HG03103 (cell line): Measurements from ENCODE around the gene PHAF1.
"Not testable (repeated sequence)": the region's sequence is repeated elsewhere in the genome, so short reads cannot be mapped to it uniquely, and the experiment has no call there.

Experiments used
- ATAC-seq: cut with Tn5 transposase; IDR thresholded peaks from one replicate; pipeline ENCODE4 v1.9.1; 2021; ENCODE audit warnings: low read depth; ENCODE audit not compliant: unreplicated experiment

Gene PHAF1

GRCh38 chr16:67104061-67104460, 5.7 kb upstream of the PHAF1 start:
- no peak for ATAC-seq

GRCh38 chr16:67104845-67105244, 4.9 kb upstream of the PHAF1 start:
- ATAC-seq, result no peak

DNA sequence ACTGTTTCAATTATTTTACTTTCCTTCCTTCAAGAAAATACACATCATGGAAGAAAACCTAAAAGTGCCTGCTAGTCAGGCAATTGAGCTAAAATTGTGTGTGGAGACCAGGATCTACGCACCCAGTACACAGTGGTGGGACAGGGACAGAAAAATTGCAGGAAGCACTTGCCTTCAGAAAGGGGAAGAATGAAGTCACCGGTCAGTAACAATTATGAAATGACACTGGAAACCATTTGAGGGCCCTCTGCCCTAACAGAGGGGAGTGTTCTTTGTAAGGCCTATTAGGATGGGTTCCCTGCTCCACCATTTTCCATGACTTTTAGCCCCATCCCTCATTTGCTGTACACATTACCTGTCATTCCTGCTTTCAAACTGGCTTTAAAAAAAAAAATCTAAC, 4.5 kb upstream of the PHAF1 start:
- ATAC-seq, result no peak

DNA sequence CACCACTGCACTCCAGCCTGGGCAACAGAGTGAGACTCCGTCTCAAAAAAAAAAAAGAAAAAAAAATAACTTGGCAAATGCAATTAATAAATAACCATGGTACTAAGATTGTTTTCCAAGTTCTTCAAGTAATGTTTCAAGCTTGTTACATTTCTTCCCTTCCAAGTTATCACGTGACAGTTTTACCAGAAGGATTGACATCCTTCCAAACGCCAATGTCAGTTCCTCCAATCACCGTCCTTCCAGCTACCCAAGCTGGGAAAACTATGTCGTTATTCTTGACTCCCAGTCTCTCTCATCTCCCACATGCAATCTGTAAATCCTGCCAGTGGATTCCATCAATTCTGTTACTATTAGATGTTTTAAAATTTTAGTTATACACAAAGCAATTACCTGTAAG, 3.9 kb upstream of the PHAF1 start:
- ATAC-seq, result no peak

DNA sequence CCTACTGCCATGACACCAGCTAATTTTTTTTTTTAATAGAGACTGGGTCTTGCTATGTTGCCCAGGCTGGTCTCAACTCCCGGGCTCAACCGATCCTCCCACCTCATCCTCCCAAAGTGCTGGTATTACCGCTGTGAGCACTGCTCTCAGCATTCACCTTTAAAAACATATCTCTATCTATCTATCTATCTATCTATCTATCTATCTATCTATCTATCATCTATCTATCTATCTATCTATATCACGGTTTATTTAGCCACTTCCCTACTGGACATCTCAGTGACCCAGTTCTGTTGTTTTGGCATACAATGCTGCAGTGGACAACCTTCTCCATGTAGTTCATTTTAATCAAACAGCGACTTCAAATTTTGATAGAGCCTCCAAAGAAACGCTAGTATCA, 1.3 kb upstream of the PHAF1 start:
- no peak for ATAC-seq

DNA sequence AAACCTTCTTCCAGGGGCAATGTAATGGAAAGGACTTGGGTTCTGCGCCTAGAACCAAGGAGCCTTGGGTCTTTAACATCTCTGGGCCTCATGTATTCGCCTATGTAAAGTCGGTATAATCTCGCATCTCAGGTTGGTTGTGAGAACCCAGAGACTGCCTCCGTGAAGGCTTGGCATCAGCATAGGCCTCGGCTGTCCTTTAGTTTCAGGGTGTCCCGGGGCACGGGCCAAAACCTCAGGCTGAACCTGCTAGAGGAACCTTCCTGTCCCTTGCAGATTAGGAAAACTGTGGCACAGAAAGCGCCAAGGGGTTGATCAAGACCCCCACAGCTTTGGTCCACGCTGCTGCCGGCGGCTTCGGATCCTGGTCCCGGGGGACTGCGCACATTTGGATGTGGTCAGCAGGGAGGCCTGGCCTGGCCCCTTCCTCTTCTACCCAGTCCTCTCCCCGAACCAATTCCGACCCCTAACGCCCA, 772 bp upstream of the PHAF1 start:
- no peak for ATAC-seq

DNA sequence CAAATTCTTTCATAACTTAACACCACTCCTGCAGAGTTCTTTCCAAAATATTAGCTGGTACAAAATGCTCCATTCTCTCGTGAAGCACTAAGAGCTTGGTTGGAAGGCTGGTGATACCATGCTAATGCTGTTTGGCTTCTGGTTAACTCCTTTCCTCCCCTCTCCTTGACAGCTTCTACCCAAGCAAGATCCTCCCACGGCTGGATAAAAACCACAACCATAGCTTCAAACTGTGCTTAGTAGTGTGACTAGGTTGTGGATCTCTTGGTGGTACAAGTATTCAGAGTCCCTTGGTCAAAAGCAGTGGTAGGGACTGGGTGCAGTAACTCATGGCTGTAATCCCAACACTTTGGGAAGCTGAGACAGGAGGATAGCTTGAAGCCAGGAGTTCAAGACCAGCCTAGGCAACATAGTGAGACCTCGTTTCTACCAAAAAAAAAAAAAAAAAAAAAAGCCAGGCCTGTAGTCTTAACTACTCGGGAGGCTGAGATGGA, 2.3 kb downstream of the PHAF1 start:
- no peak for ATAC-seq

GRCh38 chr16:67112591-67113399, 3.1 kb downstream of the PHAF1 start:
- no peak for ATAC-seq

DNA sequence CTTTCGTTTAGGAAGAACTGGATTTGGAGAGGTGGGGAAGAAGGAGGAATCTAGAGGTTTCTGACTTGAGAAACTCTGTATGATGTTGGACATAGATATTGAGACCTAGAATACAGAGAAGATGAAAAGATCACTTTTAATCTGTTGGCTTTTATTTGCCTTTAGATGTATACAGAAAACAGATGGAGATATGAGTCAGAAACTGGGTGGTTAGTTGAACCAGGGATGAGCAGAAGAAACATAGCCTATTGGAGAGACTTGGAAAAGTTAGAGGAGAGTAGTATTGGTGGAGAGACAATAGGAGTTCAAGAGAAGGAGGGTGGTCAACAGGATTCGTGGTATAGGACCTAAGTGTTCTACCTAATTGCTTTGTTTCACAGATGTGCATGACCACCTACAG, 5.1 kb downstream of the PHAF1 start:
- ATAC-seq, result no peak

GRCh38 chr16:67115639-67116038, 5.9 kb downstream of the PHAF1 start:
- ATAC-seq, result no peak

- ATAC-seq, result no peak
Measured at GRCh38 chr16:67116388-67117311, 6.9 kb downstream of the PHAF1 start.

GRCh38 chr16:67117716-67118115, 8.0 kb downstream of the PHAF1 start:
- no peak for ATAC-seq

GRCh38 chr16:67120025-67120424, 10.3 kb downstream of the PHAF1 start:
- ATAC-seq, result no peak

- not testable (repeated sequence) for ATAC-seq
Measured at GRCh38 chr16:67122799-67123198, 13.1 kb downstream of the PHAF1 start.

DNA sequence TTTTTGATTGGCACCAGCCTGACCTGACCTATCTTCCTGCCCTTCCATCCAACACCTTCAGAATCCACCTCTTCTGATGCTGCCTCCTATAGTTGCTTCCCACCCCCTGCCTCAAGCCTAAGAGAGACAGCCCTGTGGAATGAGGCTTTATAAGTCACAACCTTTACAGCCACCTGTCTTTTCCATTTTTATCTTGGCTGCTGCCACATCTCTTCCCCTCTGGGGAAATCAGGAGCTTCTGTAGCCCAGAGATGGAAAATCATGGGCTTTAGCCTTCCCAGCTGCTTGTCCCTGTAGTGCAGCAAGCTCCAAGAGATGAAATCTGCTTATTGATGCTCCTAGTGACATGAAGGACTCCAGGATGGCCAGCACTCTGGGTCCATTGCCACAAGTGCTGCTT, 18.7 kb downstream of the PHAF1 start:
- ATAC-seq, result no peak

GRCh38 chr16:67128887-67129286, 19.1 kb downstream of the PHAF1 start:
- no peak for ATAC-seq

DNA sequence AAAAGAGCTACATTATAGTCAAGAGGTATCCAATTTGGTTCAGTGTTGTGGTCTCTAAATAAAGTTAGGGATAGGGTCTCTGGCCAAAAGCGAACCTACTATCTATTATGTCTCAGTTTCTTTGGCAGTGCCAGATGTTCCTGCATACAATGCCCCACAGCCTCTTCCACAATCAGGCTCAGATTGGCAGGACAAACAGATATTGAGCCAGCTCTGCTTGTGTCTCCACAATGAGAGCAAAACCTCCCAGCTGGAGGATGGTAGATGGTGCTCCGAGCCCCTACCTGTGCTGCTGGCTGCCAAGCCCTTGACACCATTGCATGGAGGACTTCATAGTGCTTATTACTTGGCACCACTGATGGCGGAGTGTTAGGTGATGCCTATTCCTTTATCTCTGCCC, 19.7 kb downstream of the PHAF1 start:
- no peak for ATAC-seq

GRCh38 chr16:67137605-67138004, 27.9 kb downstream of the PHAF1 start:
- ATAC-seq, result no peak

DNA sequence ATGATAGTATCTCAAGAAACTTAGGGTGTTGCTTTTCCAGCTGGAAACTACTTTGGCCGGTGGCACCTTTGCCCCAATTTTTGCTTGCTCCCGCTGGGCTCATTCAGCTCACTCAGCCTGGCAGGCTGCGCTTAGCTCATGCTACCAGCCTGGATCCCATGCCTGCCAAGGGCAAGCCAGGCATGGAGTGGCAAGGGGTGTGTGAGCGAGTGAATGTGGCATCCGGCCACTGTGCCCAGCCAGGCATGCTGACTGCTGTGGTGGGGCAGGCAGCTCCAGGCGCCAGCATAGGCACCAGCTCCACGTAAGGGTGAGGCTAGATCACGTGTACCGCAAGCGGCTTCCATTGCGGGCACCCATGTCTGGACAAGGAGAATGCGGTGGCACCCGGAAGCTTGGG, 31.6 kb downstream of the PHAF1 start:
- ATAC-seq, result no peak

DNA sequence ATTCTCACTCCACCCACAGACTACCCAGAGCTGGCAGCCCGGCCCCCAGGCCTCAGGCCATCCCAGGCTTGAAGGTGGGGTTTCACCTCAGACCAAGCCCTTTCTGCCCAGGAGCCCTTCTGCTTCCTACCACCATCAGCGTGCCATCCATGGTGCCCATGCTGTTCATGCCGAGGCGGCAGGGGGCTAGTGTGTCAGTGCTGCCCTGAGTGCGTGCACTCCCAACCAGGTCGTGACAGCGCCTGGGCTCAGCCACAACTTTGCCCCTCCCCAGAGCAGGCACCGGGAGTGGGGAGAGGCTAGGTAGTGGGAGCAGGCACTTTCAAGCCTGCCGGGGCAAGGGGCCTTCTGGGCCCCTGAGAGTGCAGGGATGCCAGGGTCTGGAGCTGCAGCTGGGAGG, 32.6 kb downstream of the PHAF1 start:
- no peak for ATAC-seq

DNA sequence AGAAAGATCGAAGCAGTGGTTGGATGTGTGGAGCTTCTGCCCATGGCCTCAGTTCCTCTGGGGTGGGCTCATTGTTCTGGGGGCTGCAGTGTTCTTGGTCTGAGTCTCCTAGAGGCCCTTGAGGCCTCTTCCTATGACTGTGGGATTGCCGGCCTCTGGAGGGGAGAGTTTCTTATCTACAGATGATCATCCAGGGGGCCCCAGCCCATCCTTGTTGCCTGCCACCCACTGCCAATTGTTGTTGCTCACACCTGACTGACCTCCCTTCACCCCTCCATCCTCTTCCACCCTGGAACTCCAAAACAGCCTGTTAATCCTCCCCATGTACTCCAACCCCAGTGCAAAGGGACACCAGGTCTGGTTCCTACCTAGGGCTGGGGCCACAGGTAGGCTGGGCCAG, 35.2 kb downstream of the PHAF1 start:
- no peak for ATAC-seq
